Heart left ventricle (tissue), 13 donors: Measurements from ENCODE around the gene NIPAL4.

ENCODE experiments used
- CTCF ChIP-seq, 12 donors: fragments of 200-600 bp; sonication (generic) in 4 of 12; IDR thresholded peaks; one replicate each; pipeline versions ENCODE4 v1.5.0 to v1.8.0; 2018 to 2022; ENCODE audit warnings: antibody characterized with exemption in 12 of 12, mild to moderate bottlenecking in 5 of 12
- POLR2A ChIP-seq, 2 donors: fragments of 450-650 bp; IDR thresholded peaks; one replicate each; pipeline ENCODE4 v1.6.1; 2017; ENCODE audit warnings: antibody characterized with exemption in 2 of 2, mild to moderate bottlenecking in 2 of 2, moderate library complexity in 2 of 2
- donor health status: ischemic (EF 13 %, LVEDD 7.1; RV severe dilation, severe dysfunction).
- donor health status: DM: no; HTN: yes; CAD: no.
- donor health status: DM: no; HTN: no; CAD: no.
- donor health status: ischemic (EF 25% LVEDD 6.9; RV normal size, moderate dysfunction).
- donor health status: ischemic (EF 25% LVEDD 5.7; RV mildly dilated, moderate dysfunction).
- donor health status: ischemic (EF 35%, LVEDD 5.7; RV mildly dilated, moderate dysfunction).
- donor health status: nonischemic (EF 11% LVEDD 7.7; RV severe dilation, severe dysfunction).
- donor health status: DM: yes; HTN: yes; CAD: no.
- donor health status: PGD.
- donor health status: ischemic (EF 29% LVEDD 5.4; RV normal size, mild dysfunction).
- donor health status: nonischemic (EF 23%, LVEDD 6.1; RV moderate dilation, normal function).

- TF ChIP-seq CTCF (IDR thresholded peaks at IDR 0.05) (no peak), POLR2A (IDR thresholded peaks at IDR 0.05) (no peak)
These were observed 25.9 kb upstream of the NIPAL4 start for GRCh38 chr5:157434096-157434495.
